Liver (tissue), 3 donors: ENCODE measurements around the gene CACNA1B.

ENCODE experiments used
- CTCF ChIP-seq: fragments of 150-350 bp; IDR thresholded peaks from 2 replicates; pipeline ENCODE4 v1.5.1; 2017; ENCODE audit warnings: improper control_type of control experiment, low read depth, low read length; ENCODE audit not compliant: missing input control
- GABPA ChIP-seq, 2 donors: IDR thresholded peaks in 1 of 2; conservative IDR thresholded peaks in 1 of 2; 2 replicates each; pipeline ENCODE4 v1.6.1; 2016; ENCODE audit warnings: antibody characterized with exemption in 2 of 2, mild to moderate bottlenecking in 1 of 2, moderate library complexity in 1 of 2
- RAD21 ChIP-seq, 2 donors: IDR thresholded peaks; 2 replicates each; pipeline ENCODE4 v1.6.1; 2016; ENCODE audit warnings: antibody characterized with exemption in 2 of 2, mild to moderate bottlenecking in 2 of 2
- SP1 ChIP-seq: IDR thresholded peaks from 2 replicates; pipeline ENCODE4 v1.6.1; 2018; ENCODE audit warnings: antibody characterized with exemption, mild to moderate bottlenecking
- YY1 ChIP-seq: IDR thresholded peaks from 2 replicates; pipeline ENCODE4 v1.6.1; 2016; ENCODE audit warnings: antibody characterized with exemption, mild to moderate bottlenecking
- TF ChIP-seq, protein P1 (sequence below): IDR thresholded peaks from 2 replicates; pipeline ENCODE4 v1.6.1; 2016; ENCODE audit warnings: antibody characterized with exemption
- donor health status: healthy.
- donor health status: healthy.

DNA sequence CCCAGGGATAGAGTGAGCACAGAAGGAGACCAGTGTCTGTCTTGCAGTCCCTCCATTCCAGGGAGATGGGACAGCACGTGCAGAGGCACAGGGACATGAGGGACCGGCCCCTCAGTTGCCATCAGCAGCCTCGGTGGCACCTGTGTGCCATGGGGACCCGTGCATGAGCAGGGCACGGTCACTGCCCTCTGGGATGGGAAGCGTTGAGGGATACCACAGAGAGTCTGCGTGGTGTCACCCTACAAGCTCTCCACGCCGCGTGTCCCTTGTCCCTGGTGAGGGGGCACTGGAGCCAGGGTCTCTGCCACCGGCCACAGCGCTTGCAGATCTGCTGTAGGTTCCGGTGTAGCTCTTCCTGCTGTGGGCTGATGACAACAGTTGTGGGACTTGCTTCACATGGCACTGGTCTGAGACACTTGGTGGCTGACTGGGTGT lies 108.1 kb downstream of the CACNA1B start:
- no peak for TF ChIP-seq YY1
- TF ChIP-seq CTCF = no peak
- TF ChIP-seq RAD21 (IDR thresholded peaks at IDR 0.05) = no peak
- no peak for TF ChIP-seq SP1
- TF ChIP-seq, protein P1, sequence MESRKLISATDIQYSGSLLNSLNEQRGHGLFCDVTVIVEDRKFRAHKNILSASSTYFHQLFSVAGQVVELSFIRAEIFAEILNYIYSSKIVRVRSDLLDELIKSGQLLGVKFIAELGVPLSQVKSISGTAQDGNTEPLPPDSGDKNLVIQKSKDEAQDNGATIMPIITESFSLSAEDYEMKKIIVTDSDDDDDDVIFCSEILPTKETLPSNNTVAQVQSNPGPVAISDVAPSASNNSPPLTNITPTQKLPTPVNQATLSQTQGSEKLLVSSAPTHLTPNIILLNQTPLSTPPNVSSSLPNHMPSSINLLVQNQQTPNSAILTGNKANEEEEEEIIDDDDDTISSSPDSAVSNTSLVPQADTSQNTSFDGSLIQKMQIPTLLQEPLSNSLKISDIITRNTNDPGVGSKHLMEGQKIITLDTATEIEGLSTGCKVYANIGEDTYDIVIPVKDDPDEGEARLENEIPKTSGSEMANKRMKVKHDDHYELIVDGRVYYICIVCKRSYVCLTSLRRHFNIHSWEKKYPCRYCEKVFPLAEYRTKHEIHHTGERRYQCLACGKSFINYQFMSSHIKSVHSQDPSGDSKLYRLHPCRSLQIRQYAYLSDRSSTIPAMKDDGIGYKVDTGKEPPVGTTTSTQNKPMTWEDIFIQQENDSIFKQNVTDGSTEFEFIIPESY = no peak
- no peak for TF ChIP-seq GABPA (IDR thresholded peaks at IDR 0.05 in 1 of 2, conservative IDR thresholded peaks at IDR 0.05 in 1 of 2)
